A549 (cell line): Measurements from ENCODE around the gene RPS2.

ENCODE experiments used
- BCL3 ChIP-seq: fragments of >200 bp; sonication (Bioruptor Twin); formaldehyde crosslinking; IDR thresholded peaks from 3 replicates; pipeline ENCODE4 v1.6.1; 2016
- BHLHE40 ChIP-seq: IDR thresholded peaks from 2 replicates; pipeline ENCODE4 v1.6.1; 2012; ENCODE audit warnings: low read depth, low read length, inconsistent platforms
- CHD2 ChIP-seq: fragments of 150-350 bp; IDR thresholded peaks from 2 replicates; pipeline ENCODE4 v1.6.1; 2014; ENCODE audit warnings: low read length; ENCODE audit not compliant: partially characterized antibody
- CTCF ChIP-seq: fragments of >200 bp; sonication (Bioruptor Twin); formaldehyde crosslinking; IDR thresholded peaks from 3 replicates; pipeline ENCODE4 v1.5.1; 2016
- FOSB ChIP-seq: fragments of 250-450 bp; sonication (Bioruptor Pico); IDR thresholded peaks from 2 replicates; pipeline ENCODE4 v1.5.0; 2020; ENCODE audit warnings: mild to moderate bottlenecking, moderate library complexity
- FOSL2 ChIP-seq, 2 experiments: fragments of 450-650 bp in 1 of 2; fragments of >200 bp in 1 of 2; sonication (Bioruptor Twin) in 1 of 2; formaldehyde crosslinking; IDR thresholded peaks; 2 replicates each; pipeline versions ENCODE4 v1.5.0 to v1.6.1; 2016 to 2020; ENCODE audit warnings: mild to moderate bottlenecking in 1 of 2, moderate library complexity in 1 of 2
- HEYL ChIP-seq: fragments of 250-450 bp; sonication (Bioruptor Pico); IDR thresholded peaks from 2 replicates; pipeline ENCODE4 v1.8.0; 2021; ENCODE audit warnings: mild to moderate bottlenecking, moderate library complexity
- POLR2A ChIP-seq: IDR thresholded peaks from 2 replicates; pipeline ENCODE4 v1.6.1; 2012; ENCODE audit warnings: mild to moderate bottlenecking, low read length
- RCOR1 ChIP-seq: fragments of 150-350 bp; IDR thresholded peaks from 2 replicates; pipeline ENCODE4 v1.6.1; 2014; ENCODE audit warnings: antibody characterized with exemption, low read length, low read depth
- REST ChIP-seq: fragments of 200-600 bp; sonication (generic); IDR thresholded peaks from 2 replicates; pipeline ENCODE4 v1.6.1; 2016; ENCODE audit warnings: antibody characterized with exemption, mild to moderate bottlenecking, moderate library complexity
- SREBF2 ChIP-seq: fragments of 450-650 bp; IDR thresholded peaks from 2 replicates; pipeline ENCODE4 v1.6.1; 2014; ENCODE audit warnings: mild to moderate bottlenecking, moderate library complexity
- USF2 ChIP-seq: fragments of 450-650 bp; IDR thresholded peaks from 2 replicates; pipeline ENCODE4 v1.6.1; 2014; ENCODE audit warnings: antibody characterized with exemption

- TF ChIP-seq CTCF = no peak
- TF ChIP-seq BHLHE40 = no peak
- no peak for TF ChIP-seq HEYL (CRISPR knock-in tag)
- no peak for TF ChIP-seq BCL3
- TF ChIP-seq SREBF2 = no peak
- no peak for TF ChIP-seq FOSB (CRISPR knock-in tag)
- TF ChIP-seq REST = no peak
- no peak for TF ChIP-seq CHD2
- no peak for TF ChIP-seq POLR2A
- TF ChIP-seq FOSL2 (IDR thresholded peaks at IDR 0.05) = no peak
- no peak for TF ChIP-seq FOSL2 (CRISPR knock-in tag; IDR thresholded peaks at IDR 0.05)
- no peak for TF ChIP-seq USF2
- TF ChIP-seq RCOR1 = no peak
These were observed 42.6 kb upstream of the RPS2 start for GRCh38 chr16:2007081-2007836.
